Measurements from ENCODE around the gene THOC6. TPM values are rescaled to one million over a fixed set of nuclear protein-coding genes. Genes with fewer than 3 reads are reported as not detected.

Gene THOC6
- total RNA-seq, 2 donors from 2014 or later: 19.0 to 24.7 TPM

- H3K27me3 ChIP-seq (replicated peaks; ENCODE audit: insufficient read depth): no peaks in the 10 kb centered on the region
- no peak for TF ChIP-seq CTCF (IDR thresholded peaks at IDR 0.05)
- H3K36me3 ChIP-seq: no peaks in the 10 kb centered on the region
- no peaks in the 10 kb centered on the region for H3K9me3 ChIP-seq
- no peak for ATAC-seq (ENCODE audit: insufficient number of reproducible peaks, low FRiP score, low read depth)
- no peak overlapping the region for H3K27ac ChIP-seq
- H3K4me1 ChIP-seq (ENCODE audit: control insufficient read depth in 1 of 2, low read depth in 2 of 2): no peaks in the 10 kb centered on the region
- no peak for DNase-seq (ENCODE audit: low spot score)
- no peak overlapping the region for H3K4me3 ChIP-seq
Measured at GRCh38 chr16:2992383-2993081, 31.3 kb upstream of the THOC6 start.

GRCh38 chr16:2996298-2996697 lies 27.5 kb upstream of the THOC6 start:
- H3K4me1 ChIP-seq (ENCODE audit: control insufficient read depth in 1 of 2, low read depth in 2 of 2): no peaks in the 10 kb centered on the region
- ATAC-seq (ENCODE audit: insufficient number of reproducible peaks, low FRiP score, low read depth) (no peak), DNase-seq (ENCODE audit: low spot score) (no peak)
- H3K4me3 ChIP-seq: no peak overlapping the region
- no peaks in the 10 kb centered on the region for H3K9me3 ChIP-seq
- no peaks in the 10 kb centered on the region for H3K27me3 ChIP-seq (replicated peaks; ENCODE audit: insufficient read depth)
- no peaks in the 10 kb centered on the region for H3K36me3 ChIP-seq
- no peak overlapping the region for H3K27ac ChIP-seq
- no peak for TF ChIP-seq CTCF (IDR thresholded peaks at IDR 0.05)

- DNase-seq (ENCODE audit: low spot score) (no peak), ATAC-seq (ENCODE audit: insufficient number of reproducible peaks, low FRiP score, low read depth) (no peak)
- no peak for TF ChIP-seq CTCF (IDR thresholded peaks at IDR 0.05)
- H3K4me1 ChIP-seq (ENCODE audit: control insufficient read depth in 1 of 2, low read depth in 2 of 2): peaks cover 0 to 2% of the 10 kb centered on the region in 2 donors
- no peaks in the 10 kb centered on the region for H3K9me3 ChIP-seq
- H3K27ac ChIP-seq: no peak overlapping the region
- no peaks in the 10 kb centered on the region for H3K36me3 ChIP-seq
- H3K27me3 ChIP-seq (replicated peaks; ENCODE audit: insufficient read depth): no peaks in the 10 kb centered on the region
- no peak overlapping the region for H3K4me3 ChIP-seq
Measured at GRCh38 chr16:2999929-3000328, 23.9 kb upstream of the THOC6 start.

- Histone ChIP-seq H3K27ac (no peak overlapping the region), H3K9me3 (no peaks in the 10 kb centered on the region), H3K36me3 (no peaks in the 10 kb centered on the region), H3K4me1 (ENCODE audit: control insufficient read depth in 1 of 2, low read depth in 2 of 2) (peaks cover 0 to 2% of the 10 kb centered on the region in 2 donors), H3K27me3 (replicated peaks; ENCODE audit: insufficient read depth) (no peaks in the 10 kb centered on the region), H3K4me3 (no peak overlapping the region)
- DNase-seq (ENCODE audit: low spot score): no peak
- TF ChIP-seq CTCF (IDR thresholded peaks at IDR 0.05): no peak
- ATAC-seq (ENCODE audit: insufficient number of reproducible peaks, low FRiP score, low read depth): no peak
Measured at GRCh38 chr16:3000540-3000939, 23.3 kb upstream of the THOC6 start.

GRCh38 chr16:3001316-3001715 lies 22.5 kb upstream of the THOC6 start:
- Histone ChIP-seq H3K9me3 (no peaks in the 10 kb centered on the region), H3K27me3 (replicated peaks; ENCODE audit: insufficient read depth) (no peaks in the 10 kb centered on the region), H3K4me3 (no peak overlapping the region), H3K4me1 (ENCODE audit: control insufficient read depth in 1 of 2, low read depth in 2 of 2) (peaks cover 0 to 2% of the 10 kb centered on the region in 2 donors), H3K27ac (no peak overlapping the region), H3K36me3 (no peaks in the 10 kb centered on the region)
- no peak for TF ChIP-seq CTCF (IDR thresholded peaks at IDR 0.05)
- no peak for ATAC-seq (ENCODE audit: insufficient number of reproducible peaks, low FRiP score, low read depth)
- no peak for DNase-seq (ENCODE audit: low spot score)

Data from thoracic aorta (tissue), 2 donors.